Karpas-422 (cell line): ENCODE results near the gene TUBGCP6. TPM values are rescaled to one million over a fixed set of nuclear protein-coding genes. Genes with fewer than 3 reads are reported as not detected.

Experiments
- DNase-seq: peaks from one replicate; pipeline ENCODE4 v3.0.0-alpha.2; 2015
- H2AFZ ChIP-seq: fragments of 200-600 bp; sonication (generic); 2 replicates; pipeline ENCODE4 v1.6.1; 2014; ENCODE audit warnings: antibody characterized with exemption, low read length, mixed read lengths
- H3K27ac ChIP-seq: fragments of 200-600 bp; sonication (generic); 2 replicates; pipeline ENCODE4 v1.5.1; 2014; ENCODE audit warnings: mild to moderate bottlenecking, low read length, moderate library complexity
- H3K27me3 ChIP-seq: fragments of 200-600 bp; sonication (generic); 2 replicates; pipeline ENCODE4 v1.6.1; 2014; ENCODE audit warnings: low read length, mixed read lengths
- H3K36me3 ChIP-seq: fragments of 200-600 bp; sonication (generic); 2 replicates; pipeline ENCODE4 v1.6.1; 2014; ENCODE audit warnings: low read length, mixed read lengths; ENCODE audit not compliant: insufficient read depth
- H3K4me1 ChIP-seq: fragments of 200-600 bp; sonication (generic); 2 replicates; pipeline ENCODE4 v1.6.1; 2014; ENCODE audit warnings: mild to moderate bottlenecking, low read length, mixed read lengths
- H3K4me2 ChIP-seq: fragments of 200-600 bp; sonication (generic); 2 replicates; pipeline ENCODE4 v1.6.1; 2014; ENCODE audit warnings: low read length, low read depth, mild to moderate bottlenecking; ENCODE audit not compliant: poor library complexity, severe bottlenecking
- H3K4me3 ChIP-seq: fragments of 200-600 bp; sonication (generic); 2 replicates; pipeline ENCODE4 v1.5.1; 2014; ENCODE audit warnings: mild to moderate bottlenecking, antibody characterized with exemption, low read length, mixed read lengths
- H3K79me2 ChIP-seq: fragments of 200-600 bp; sonication (generic); 2 replicates; pipeline ENCODE4 v1.6.1; 2014; ENCODE audit warnings: mild to moderate bottlenecking, low read length, mixed read lengths
- H3K9ac ChIP-seq: fragments of 200-600 bp; sonication (generic); 2 replicates; pipeline ENCODE4 v1.6.0; 2014; ENCODE audit warnings: low read length
- H3K9me2 ChIP-seq: fragments of 200-600 bp; sonication (generic), shearing (Covaris generic); replicated peaks from 2 replicates; pipeline ENCODE4 v1.6.0; 2014; ENCODE audit warnings: mild to moderate bottlenecking, low read length, moderate library complexity; ENCODE audit not compliant: insufficient read depth
- H3K9me3 ChIP-seq: fragments of 300-700, 200-600 bp; sonication (generic); 2 replicates; pipeline ENCODE4 v1.6.1; 2014; ENCODE audit warnings: low read length, mixed read lengths
- H4K20me1 ChIP-seq: fragments of 200-600 bp; sonication (generic); 2 replicates; pipeline ENCODE4 v1.6.1; 2014; ENCODE audit warnings: mild to moderate bottlenecking, antibody characterized with exemption, low read length, low read depth; ENCODE audit not compliant: insufficient read depth
- total RNA-seq: library from RNA; depleted of rRNA; stranded (reverse); fragments of >200 nt; shearing (Covaris generic); gene quantifications from 2 replicates; pipeline ENCODE4 v1.2.3, GENCODE V29; 2014; ENCODE audit warnings: low replicate concordance

TUBGCP6 gene
- total RNA-seq, 1 experiment from 2014 or later, result 16.9 TPM

- Histone ChIP-seq H3K9me2 (no peaks in the 10 kb centered on the region), H3K36me3 (no peaks in the 10 kb centered on the region), H2AFZ (no peak overlapping the region), H3K4me1 (peaks cover 4% of the 10 kb centered on the region), H3K9me3 (peaks cover 2% of the 10 kb centered on the region; the same call in 1 of the 2 replicates), H3K79me2 (no peaks in the 10 kb centered on the region), H3K4me2 (no peak overlapping the region), H4K20me1 (peaks cover 14% of the 10 kb centered on the region; the same call in 1 of the 2 replicates), H3K4me3 (no peak overlapping the region), H3K27ac (no peak overlapping the region), H3K27me3 (no peaks in the 10 kb centered on the region), H3K9ac (no peak overlapping the region)
- DNase-seq, result no peak
These were observed 42.0 kb upstream of the TUBGCP6 start for GRCh38 chr22:50286701-50287318.

- Histone ChIP-seq H3K27ac (no peak overlapping the region), H3K27me3 (no peaks in the 10 kb centered on the region), H3K9me3 (peaks cover 3% of the 10 kb centered on the region; the same call in 1 of the 2 replicates), H3K4me3 (no peak overlapping the region), H4K20me1 (peaks cover 9% of the 10 kb centered on the region; the same call in 1 of the 2 replicates), H2AFZ (no peak overlapping the region), H3K79me2 (no peaks in the 10 kb centered on the region), H3K9me2 (no peaks in the 10 kb centered on the region), H3K9ac (no peak overlapping the region), H3K36me3 (no peaks in the 10 kb centered on the region), H3K4me1 (no peaks in the 10 kb centered on the region), H3K4me2 (no peak overlapping the region)
- DNase-seq, result no peak
These were observed 41.5 kb upstream of the TUBGCP6 start for GRCh38 chr22:50286275-50286674.

GRCh38 chr22:50285568-50286229, 40.9 kb upstream of the TUBGCP6 start:
- DNase-seq, result no peak
- Histone ChIP-seq H3K27me3 (no peaks in the 10 kb centered on the region), H3K4me1 (no peaks in the 10 kb centered on the region), H2AFZ (no peak overlapping the region), H3K9ac (no peak overlapping the region), H3K4me3 (no peak overlapping the region), H3K9me2 (no peaks in the 10 kb centered on the region), H3K9me3 (peaks cover 3% of the 10 kb centered on the region; the same call in 1 of the 2 replicates), H4K20me1 (peaks cover 3% of the 10 kb centered on the region; the same call in 1 of the 2 replicates), H3K4me2 (no peak overlapping the region), H3K36me3 (no peaks in the 10 kb centered on the region), H3K27ac (no peak overlapping the region), H3K79me2 (no peaks in the 10 kb centered on the region)

GRCh38 chr22:50284479-50284878, 39.7 kb upstream of the TUBGCP6 start:
- Histone ChIP-seq H3K9me3 (peaks cover 3% of the 10 kb centered on the region; the same call in 1 of the 2 replicates), H3K4me3 (no peak overlapping the region), H3K9me2 (no peaks in the 10 kb centered on the region), H3K4me2 (no peak overlapping the region), H3K36me3 (no peaks in the 10 kb centered on the region), H3K9ac (no peak overlapping the region), H2AFZ (no peak overlapping the region), H3K79me2 (no peaks in the 10 kb centered on the region), H3K27me3 (no peaks in the 10 kb centered on the region), H3K4me1 (no peaks in the 10 kb centered on the region), H3K27ac (no peak overlapping the region), H4K20me1 (no peaks in the 10 kb centered on the region)
- DNase-seq, result no peak

- no peaks in the 10 kb centered on the region for H3K79me2 ChIP-seq
- H3K9ac ChIP-seq, result no peak overlapping the region
- H3K9me3 ChIP-seq, result peaks cover 3% of the 10 kb centered on the region; the same call in 1 of the 2 replicates
- no peaks in the 10 kb centered on the region for H3K36me3 ChIP-seq
- no peaks in the 10 kb centered on the region for H3K4me1 ChIP-seq
- H4K20me1 ChIP-seq, result no peaks in the 10 kb centered on the region
- no peak for DNase-seq
- H3K9me2 ChIP-seq, result no peaks in the 10 kb centered on the region
- no peak overlapping the region for H3K27ac ChIP-seq
- H2AFZ ChIP-seq, result no peak overlapping the region
- H3K27me3 ChIP-seq, result no peaks in the 10 kb centered on the region
- H3K4me2 ChIP-seq, result no peak overlapping the region
- H3K4me3 ChIP-seq, result no peak overlapping the region
These were observed 39.0 kb upstream of the TUBGCP6 start for GRCh38 chr22:50283821-50284220.

- Histone ChIP-seq H4K20me1 (no peaks in the 10 kb centered on the region), H3K4me1 (no peaks in the 10 kb centered on the region), H3K4me2 (no peak overlapping the region), H3K27me3 (no peaks in the 10 kb centered on the region), H3K9ac (no peak overlapping the region), H2AFZ (no peak overlapping the region), H3K79me2 (no peaks in the 10 kb centered on the region), H3K9me3 (peaks cover 3% of the 10 kb centered on the region; the same call in 1 of the 2 replicates), H3K9me2 (no peaks in the 10 kb centered on the region), H3K27ac (no peak overlapping the region), H3K36me3 (no peaks in the 10 kb centered on the region), H3K4me3 (no peak overlapping the region)
- DNase-seq, result no peak
These were observed 37.7 kb upstream of the TUBGCP6 start for GRCh38 chr22:50282361-50283155.

GRCh38 chr22:50281957-50282356, 37.1 kb upstream of the TUBGCP6 start:
- no peaks in the 10 kb centered on the region for H3K36me3 ChIP-seq

GRCh38 chr22:50281384-50281760, 36.5 kb upstream of the TUBGCP6 start:
- Histone ChIP-seq H3K4me3 (no peak overlapping the region), H3K4me1 (no peaks in the 10 kb centered on the region), H3K36me3 (no peaks in the 10 kb centered on the region), H3K4me2 (no peak overlapping the region), H3K27me3 (no peaks in the 10 kb centered on the region), H3K9ac (no peak overlapping the region), H4K20me1 (no peaks in the 10 kb centered on the region), H3K27ac (no peak overlapping the region), H3K9me2 (no peaks in the 10 kb centered on the region), H3K9me3 (peaks cover 3% of the 10 kb centered on the region), H2AFZ (no peak overlapping the region), H3K79me2 (no peaks in the 10 kb centered on the region)
- no peak for DNase-seq

More at GRCh38 chr22:50281957-50282356, 37.1 kb upstream of the TUBGCP6 start:
- Histone ChIP-seq H3K9me3 (peaks cover 3% of the 10 kb centered on the region; the same call in 1 of the 2 replicates), H3K79me2 (no peaks in the 10 kb centered on the region), H2AFZ (no peak overlapping the region), H3K9me2 (no peaks in the 10 kb centered on the region), H3K4me1 (no peaks in the 10 kb centered on the region), H3K27me3 (no peaks in the 10 kb centered on the region), H4K20me1 (no peaks in the 10 kb centered on the region), H3K4me3 (no peak overlapping the region), H3K4me2 (no peak overlapping the region), H3K9ac (no peak overlapping the region), H3K27ac (no peak overlapping the region)
- no peak for DNase-seq
